ENCODE measurements around the gene RAB40C.

- TF ChIP-seq CTCF (IDR thresholded peaks at IDR 0.05) (no peak), POLR2AphosphoS5 (IDR thresholded peaks at IDR 0.05) (peak in 1 of 2 donors; percentile 12), EP300 (IDR thresholded peaks at IDR 0.05) (no peak)
Measured at GRCh38 chr16:626787-627453, 37.1 kb downstream of the RAB40C start.
